Bronchial epithelial cell (primary cell): Measurements from ENCODE around the gene UPF1. TPM values are rescaled to one million over a fixed set of nuclear protein-coding genes. Genes with fewer than 3 reads are reported as not detected.

Experiments used
- DNase-seq: peaks from one replicate; pipeline ENCODE4 v3.0.0-alpha.2; 2010; ENCODE audit warnings: low read depth
- FAIRE-seq: peaks from 2 replicates; lab custom pipeline; 2011; peaks lifted over from hg19 to GRCh38; lab: Jason Lieb, UNC
- H3K27me3 ChIP-seq: 2 replicates; pipeline ENCODE4 v1.5.1; 2011; ENCODE audit warnings: low read length; ENCODE audit not compliant: control insufficient read depth, insufficient read depth
- H3K36me3 ChIP-seq: 2 replicates; pipeline ENCODE4 v1.5.1; 2011; ENCODE audit warnings: low read length; ENCODE audit not compliant: control insufficient read depth, insufficient read depth
- H3K4me3 ChIP-seq: 2 replicates; pipeline ENCODE4 v1.5.1; 2011; ENCODE audit warnings: mild to moderate bottlenecking, low read depth, low read length, control low read depth
- CTCF ChIP-seq: IDR thresholded peaks from 2 replicates; pipeline ENCODE4 v1.5.1; 2011; ENCODE audit warnings: mild to moderate bottlenecking, moderate library complexity, low read length, control low read depth, inconsistent platforms; ENCODE audit not compliant: insufficient read depth, severe bottlenecking
- total RNA-seq: library from RNA; depleted of rRNA; stranded (reverse); fragments of >200 nt; gene quantifications from 2 replicates; pipeline ENCODE4 v1.2.1, GENCODE V29; 2014

The UPF1 gene
- total RNA-seq, 1 donor from 2014 or later: 82.9 TPM

- no peak for FAIRE-seq
- TF ChIP-seq CTCF: no peak
- Histone ChIP-seq H3K4me3 (no peak overlapping the region), H3K36me3 (no peaks in the 10 kb centered on the region), H3K27me3 (peaks cover 7% of the 10 kb centered on the region)
- no peak for DNase-seq
Measured at GRCh38 chr19:18889949-18890745, 58.4 kb downstream of the UPF1 start.

- Histone ChIP-seq H3K36me3 (no peaks in the 10 kb centered on the region), H3K4me3 (no peak overlapping the region), H3K27me3 (peaks cover 10% of the 10 kb centered on the region)
- no peak for TF ChIP-seq CTCF
- DNase-seq: no peak
- FAIRE-seq: no peak
Measured at GRCh38 chr19:18893587-18894253, 62.0 kb downstream of the UPF1 start.

- peaks cover 10% of the 10 kb centered on the region for H3K27me3 ChIP-seq
- FAIRE-seq (no peak), DNase-seq (no peak)
- no peak overlapping the region for H3K4me3 ChIP-seq
- TF ChIP-seq CTCF: no peak
- peaks cover 2% of the 10 kb centered on the region for H3K36me3 ChIP-seq
Measured at GRCh38 chr19:18894254-18895037, 62.7 kb downstream of the UPF1 start.

- FAIRE-seq (no peak), DNase-seq (no peak)
- Histone ChIP-seq H3K4me3 (peak overlapping the region; percentile 25), H3K36me3 (peaks cover 2% of the 10 kb centered on the region), H3K27me3 (peaks cover 10% of the 10 kb centered on the region)
- peak; percentile 29 for TF ChIP-seq CTCF
Measured at GRCh38 chr19:18895038-18895823, 63.5 kb downstream of the UPF1 start.

- FAIRE-seq (no peak), DNase-seq (no peak)
- H3K4me3 ChIP-seq: peak within 1 kb of the TSS; percentile 25
- H3K27me3 ChIP-seq: peaks cover 10% of the 10 kb centered on the region
- TF ChIP-seq CTCF: no peak
- peaks cover 3% of the 10 kb centered on the region for H3K36me3 ChIP-seq
Measured at GRCh38 chr19:18895824-18896341, 64.1 kb downstream of the UPF1 start, which contains the start of gene CERS1. Gene CERS1 (minus strand): TSS chr19:18896158. CDS start chr19:18896072, 86 bp downstream.
